Testis (tissue), 2 donors: ENCODE measurements around the gene CD276.

ENCODE experiments used
- CTCF ChIP-seq, 3 experiments: fragments of 450-650 bp in 2 of 3; fragments of 200-600 bp in 1 of 3; sonication (generic) in 1 of 3; IDR thresholded peaks; one replicate each; pipeline ENCODE4 v1.5.1; 2016 to 2019; ENCODE audit warnings: antibody characterized with exemption in 3 of 3, mild to moderate bottlenecking in 2 of 3, moderate library complexity in 1 of 3
- POLR2A ChIP-seq: fragments of 450-650 bp; IDR thresholded peaks from one replicate; pipeline ENCODE4 v1.6.1; 2017; ENCODE audit warnings: antibody characterized with exemption, mild to moderate bottlenecking, moderate library complexity

GRCh38 chr15:73747847-73748590 lies 63.8 kb downstream of the CD276 start:
- TF ChIP-seq POLR2A (no peak), CTCF (IDR thresholded peaks at IDR 0.05) (no peak)
